ENCODE measurements around the gene INSR.
A peak's percentile ranks its signal among the peaks of the same experiment; 100 is the strongest.

The INSR gene

DNA sequence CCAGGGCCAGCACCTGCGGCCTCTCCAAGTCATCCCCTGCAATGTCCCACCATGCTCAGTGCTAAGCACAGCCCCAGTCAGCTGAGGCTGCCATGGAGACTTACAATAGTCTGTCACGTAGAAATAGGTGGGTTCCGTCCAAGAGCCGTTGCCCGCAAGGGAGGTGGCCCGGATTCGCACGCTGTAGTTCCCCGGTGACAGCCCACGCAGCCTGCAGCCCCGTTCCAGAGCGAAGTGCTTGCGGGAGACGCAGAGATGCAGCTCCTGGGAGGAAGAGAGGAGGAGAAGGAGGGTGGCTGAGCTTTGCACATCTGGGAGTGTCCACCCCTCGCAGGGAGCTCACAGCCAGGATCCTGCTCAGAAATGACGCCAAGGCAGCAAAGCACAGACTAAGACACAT, 162.2 kb downstream of the INSR start:
- Histone ChIP-seq H3K36me3 (ENCODE audit: control insufficient read depth in 1 of 2, insufficient read depth in 2 of 2, low read depth in 1 of 2, low read length in 2 of 2) (peaks cover 0 to 30% of the 10 kb centered on the region in 2 experiments), H2AK5ac (ENCODE audit: low read length, severe bottlenecking) (no peak overlapping the region), H3K79me1 (replicated peaks; ENCODE audit: low read length, poor library complexity, severe bottlenecking) (no peaks in the 10 kb centered on the region), H2BK120ac (ENCODE audit: low read depth, low read length) (no peak overlapping the region), H3K4ac (ENCODE audit: low read depth in 1 of 2, low read length in 2 of 2) (no peak overlapping the region), H3K4me1 (ENCODE audit: control insufficient read depth, insufficient read depth, low read depth, low read length) (no peaks in the 10 kb centered on the region), H3K14ac (ENCODE audit: low read length in 2 of 2) (no peak overlapping the region), H2BK5ac (ENCODE audit: low read depth, low read length, poor library complexity, severe bottlenecking) (no peak overlapping the region), H2AFZ (ENCODE audit: low read depth, low read length) (no peak overlapping the region), H2BK15ac (ENCODE audit: low read depth, poor library complexity, severe bottlenecking) (no peak overlapping the region), H3K4me2 (ENCODE audit: low read length, poor library complexity, severe bottlenecking) (no peak overlapping the region), H2BK12ac (ENCODE audit: low read length in 2 of 2) (no peak overlapping the region), H3K9me3 (ENCODE audit: control insufficient read depth, low read length) (peaks cover under 1% of the 10 kb centered on the region), H3K27me3 (ENCODE audit: control insufficient read depth in 1 of 2, insufficient read depth in 1 of 2, low read length in 2 of 2) (no peaks in the 10 kb centered on the region), H4K8ac (ENCODE audit: low read length) (no peak overlapping the region), H3K23ac (ENCODE audit: low read length in 2 of 2) (no peak overlapping the region), H4K91ac (ENCODE audit: low read length) (no peak overlapping the region), H3K9ac (ENCODE audit: low read length) (no peak overlapping the region), H3K4me3 (ENCODE audit: insufficient read depth in 1 of 2, low read depth in 1 of 2, low read length in 2 of 2) (no peak overlapping the region), H3K27ac (ENCODE audit: low read length, poor library complexity, severe bottlenecking) (no peak overlapping the region), H3K18ac (ENCODE audit: low read depth in 1 of 2, low read length in 2 of 2) (no peak overlapping the region)
- WGBS = 95% methylated on average over 16 of the region's 16 CpGs
- DNase-seq = no peak

DNA sequence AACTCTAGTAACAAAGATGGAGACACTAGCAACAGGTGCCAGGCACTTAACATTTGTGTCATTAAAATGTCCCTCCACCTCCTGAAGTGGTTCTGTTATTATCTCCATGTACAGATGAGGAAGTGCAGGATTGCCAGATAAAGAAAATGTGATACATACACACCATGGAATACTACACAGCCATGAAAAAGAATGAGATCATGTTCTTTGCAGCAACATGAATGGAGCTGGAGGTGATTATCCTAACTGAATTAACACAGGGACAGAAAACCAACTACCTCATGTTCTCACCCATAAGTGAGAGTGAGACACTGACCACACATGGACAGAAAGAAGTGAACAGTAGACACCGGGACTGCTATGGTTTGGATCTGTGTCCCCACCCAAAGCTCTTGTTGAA, 164.2 kb downstream of the INSR start:
- Histone ChIP-seq H3K18ac (ENCODE audit: low read depth in 1 of 2, low read length in 2 of 2) (no peak overlapping the region), H3K23ac (ENCODE audit: low read length in 2 of 2) (no peak overlapping the region), H3K9ac (ENCODE audit: low read length) (no peak overlapping the region), H2BK12ac (ENCODE audit: low read length in 2 of 2) (no peak overlapping the region), H3K4me1 (ENCODE audit: control insufficient read depth, insufficient read depth, low read depth, low read length) (no peaks in the 10 kb centered on the region), H2AFZ (ENCODE audit: low read depth, low read length) (no peak overlapping the region), H4K91ac (ENCODE audit: low read length) (no peak overlapping the region), H3K27me3 (ENCODE audit: control insufficient read depth in 1 of 2, insufficient read depth in 1 of 2, low read length in 2 of 2) (no peaks in the 10 kb centered on the region), H2BK5ac (ENCODE audit: low read depth, low read length, poor library complexity, severe bottlenecking) (no peak overlapping the region), H3K4me3 (ENCODE audit: insufficient read depth in 1 of 2, low read depth in 1 of 2, low read length in 2 of 2) (no peak overlapping the region), H3K36me3 (ENCODE audit: control insufficient read depth in 1 of 2, insufficient read depth in 2 of 2, low read depth in 1 of 2, low read length in 2 of 2) (peaks cover 16 to 50% of the 10 kb centered on the region in 2 experiments), H2BK120ac (ENCODE audit: low read depth, low read length) (no peak overlapping the region), H3K79me1 (replicated peaks; ENCODE audit: low read length, poor library complexity, severe bottlenecking) (no peaks in the 10 kb centered on the region), H4K8ac (ENCODE audit: low read length) (no peak overlapping the region), H3K4me2 (ENCODE audit: low read length, poor library complexity, severe bottlenecking) (no peak overlapping the region), H3K14ac (ENCODE audit: low read length in 2 of 2) (no peak overlapping the region), H3K9me3 (ENCODE audit: control insufficient read depth, low read length) (peaks cover 20% of the 10 kb centered on the region), H3K27ac (ENCODE audit: low read length, poor library complexity, severe bottlenecking) (no peak overlapping the region), H2BK15ac (ENCODE audit: low read depth, poor library complexity, severe bottlenecking) (no peak overlapping the region), H3K4ac (ENCODE audit: low read depth in 1 of 2, low read length in 2 of 2) (no peak overlapping the region), H2AK5ac (ENCODE audit: low read length, severe bottlenecking) (no peak overlapping the region)
- no peak for DNase-seq
- 93% methylated on average over 1 of the region's 1 CpG for WGBS

DNA sequence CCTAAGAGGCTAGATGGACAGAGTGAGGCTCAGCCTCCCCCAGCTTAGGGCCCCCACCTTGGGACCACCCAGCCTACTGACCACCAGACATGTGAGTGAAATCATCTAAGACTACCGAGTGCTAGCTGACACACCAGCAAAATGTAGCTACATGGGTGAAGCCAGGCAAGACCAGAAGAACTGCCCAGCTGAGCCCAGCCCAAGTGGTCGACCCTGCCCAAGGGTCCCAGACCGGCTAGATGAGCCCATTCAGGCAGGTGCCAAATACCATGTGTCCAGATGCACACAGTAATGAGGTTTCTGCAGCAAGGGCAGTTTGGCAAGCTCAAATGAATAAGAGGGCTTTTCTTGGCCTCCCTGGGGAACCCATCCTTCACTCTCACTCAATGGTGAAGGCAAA, 168.1 kb downstream of the INSR start:
- no peak overlapping the region for H3K23ac ChIP-seq (ENCODE audit: low read length in 2 of 2)
- no peak overlapping the region for H3K4ac ChIP-seq (ENCODE audit: low read depth in 1 of 2, low read length in 2 of 2)
- H3K27me3 ChIP-seq (ENCODE audit: control insufficient read depth in 1 of 2, insufficient read depth in 1 of 2, low read length in 2 of 2) = no peaks in the 10 kb centered on the region
- H2BK12ac ChIP-seq (ENCODE audit: low read length in 2 of 2) = no peak overlapping the region
- no peak overlapping the region for H3K9ac ChIP-seq (ENCODE audit: low read length)
- H3K14ac ChIP-seq (ENCODE audit: low read length in 2 of 2) = no peak overlapping the region
- H4K8ac ChIP-seq (ENCODE audit: low read length) = no peak overlapping the region
- H3K9me3 ChIP-seq (ENCODE audit: control insufficient read depth, low read length) = peaks cover 23% of the 10 kb centered on the region
- peak overlapping the region in 1 of 2 experiments; percentile 29 for H3K4me3 ChIP-seq (ENCODE audit: insufficient read depth in 1 of 2, low read depth in 1 of 2, low read length in 2 of 2)
- H2AFZ ChIP-seq (ENCODE audit: low read depth, low read length) = no peak overlapping the region
- H3K4me2 ChIP-seq (ENCODE audit: low read length, poor library complexity, severe bottlenecking) = no peak overlapping the region
- no peak overlapping the region for H2BK15ac ChIP-seq (ENCODE audit: low read depth, poor library complexity, severe bottlenecking)
- H2BK5ac ChIP-seq (ENCODE audit: low read depth, low read length, poor library complexity, severe bottlenecking) = no peak overlapping the region
- no peak overlapping the region for H4K91ac ChIP-seq (ENCODE audit: low read length)
- no peak overlapping the region for H2AK5ac ChIP-seq (ENCODE audit: low read length, severe bottlenecking)
- H3K18ac ChIP-seq (ENCODE audit: low read depth in 1 of 2, low read length in 2 of 2) = no peak overlapping the region
- H3K79me1 ChIP-seq (replicated peaks; ENCODE audit: low read length, poor library complexity, severe bottlenecking) = no peaks in the 10 kb centered on the region
- H3K36me3 ChIP-seq (ENCODE audit: control insufficient read depth in 1 of 2, insufficient read depth in 2 of 2, low read depth in 1 of 2, low read length in 2 of 2) = peaks cover 26 to 59% of the 10 kb centered on the region in 2 experiments
- H3K27ac ChIP-seq (ENCODE audit: low read length, poor library complexity, severe bottlenecking) = no peak overlapping the region
- WGBS = 87% methylated on average over 3 of the region's 3 CpGs
- no peak overlapping the region for H2BK120ac ChIP-seq (ENCODE audit: low read depth, low read length)
- DNase-seq = no peak
- H3K4me1 ChIP-seq (ENCODE audit: control insufficient read depth, insufficient read depth, low read depth, low read length) = no peaks in the 10 kb centered on the region

DNA sequence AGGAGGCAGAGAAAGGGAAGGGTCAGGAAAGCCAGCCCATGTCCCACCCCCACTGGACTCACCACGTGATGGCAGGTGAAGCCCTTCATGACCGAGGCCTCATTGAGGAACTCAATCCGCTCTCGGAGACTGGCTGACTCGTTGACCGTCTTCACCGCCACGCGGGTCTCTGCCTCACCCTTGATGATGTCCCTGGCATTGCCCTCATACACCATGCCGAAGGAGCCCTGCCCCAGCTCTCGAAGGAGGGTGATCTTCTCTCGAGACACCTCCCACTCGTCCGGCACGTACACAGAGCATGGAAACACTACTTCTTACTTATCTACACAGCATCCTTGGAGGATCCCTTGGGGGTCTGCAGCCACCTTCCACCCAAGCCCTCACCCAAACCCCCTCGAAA, 169.0 kb downstream of the INSR start:
- peaks cover 26 to 64% of the 10 kb centered on the region in 2 experiments for H3K36me3 ChIP-seq (ENCODE audit: control insufficient read depth in 1 of 2, insufficient read depth in 2 of 2, low read depth in 1 of 2, low read length in 2 of 2)
- no peak overlapping the region for H3K27ac ChIP-seq (ENCODE audit: low read length, poor library complexity, severe bottlenecking)
- H3K14ac ChIP-seq (ENCODE audit: low read length in 2 of 2) = no peak overlapping the region
- WGBS = 92% methylated on average over 16 of the region's 16 CpGs
- no peaks in the 10 kb centered on the region for H3K27me3 ChIP-seq (ENCODE audit: control insufficient read depth in 1 of 2, insufficient read depth in 1 of 2, low read length in 2 of 2)
- H3K4me1 ChIP-seq (ENCODE audit: control insufficient read depth, insufficient read depth, low read depth, low read length) = no peaks in the 10 kb centered on the region
- H4K91ac ChIP-seq (ENCODE audit: low read length) = no peak overlapping the region
- no peak overlapping the region for H3K4me3 ChIP-seq (ENCODE audit: insufficient read depth in 1 of 2, low read depth in 1 of 2, low read length in 2 of 2)
- H2AFZ ChIP-seq (ENCODE audit: low read depth, low read length) = no peak overlapping the region
- H2AK5ac ChIP-seq (ENCODE audit: low read length, severe bottlenecking) = no peak overlapping the region
- no peak overlapping the region for H2BK5ac ChIP-seq (ENCODE audit: low read depth, low read length, poor library complexity, severe bottlenecking)
- DNase-seq = no peak
- no peaks in the 10 kb centered on the region for H3K79me1 ChIP-seq (replicated peaks; ENCODE audit: low read length, poor library complexity, severe bottlenecking)
- no peak overlapping the region for H4K8ac ChIP-seq (ENCODE audit: low read length)
- no peak overlapping the region for H2BK12ac ChIP-seq (ENCODE audit: low read length in 2 of 2)
- H3K4me2 ChIP-seq (ENCODE audit: low read length, poor library complexity, severe bottlenecking) = no peak overlapping the region
- no peak overlapping the region for H3K23ac ChIP-seq (ENCODE audit: low read length in 2 of 2)
- no peak overlapping the region for H3K9ac ChIP-seq (ENCODE audit: low read length)
- no peak overlapping the region for H3K4ac ChIP-seq (ENCODE audit: low read depth in 1 of 2, low read length in 2 of 2)
- H2BK120ac ChIP-seq (ENCODE audit: low read depth, low read length) = no peak overlapping the region
- peaks cover 23% of the 10 kb centered on the region for H3K9me3 ChIP-seq (ENCODE audit: control insufficient read depth, low read length)
- H3K18ac ChIP-seq (ENCODE audit: low read depth in 1 of 2, low read length in 2 of 2) = no peak overlapping the region
- no peak overlapping the region for H2BK15ac ChIP-seq (ENCODE audit: low read depth, poor library complexity, severe bottlenecking)

All from mesenchymal stem cell (in vitro differentiated cells and primary cell).